Liver (tissue), 9 donors: ENCODE measurements around the gene CHTF8. TPM values are rescaled to one million over a fixed set of nuclear protein-coding genes. Genes with fewer than 3 reads are reported as not detected.

Source experiments
- DNase-seq: peaks from one replicate; pipeline ENCODE4 v3.0.0-alpha.2; 2017; ENCODE audit warnings: low spot score
- H3K27ac ChIP-seq, 2 donors: one replicate each; pipeline ENCODE4 v1.7.0; 2013; ENCODE audit warnings: inconsistent platforms in 2 of 2, low read length in 2 of 2, control low read depth in 1 of 2, low read depth in 1 of 2, mild to moderate bottlenecking in 1 of 2
- H3K27me3 ChIP-seq, 4 donors: one replicate each; pipeline versions ENCODE4 v1.6.1 to v1.7.0; 2013; ENCODE audit warnings: low read length in 3 of 4, inconsistent platforms in 1 of 4, mild to moderate bottlenecking in 1 of 4, moderate library complexity in 1 of 4; ENCODE audit not compliant: control insufficient read depth in 4 of 4, insufficient read depth in 4 of 4
- H3K36me3 ChIP-seq, 4 donors: one replicate each; pipeline versions ENCODE4 v1.6.1 to v1.7.0; 2013; ENCODE audit warnings: low read length in 3 of 4, mild to moderate bottlenecking in 3 of 4, low read depth in 1 of 4, moderate library complexity in 1 of 4; ENCODE audit not compliant: control insufficient read depth in 4 of 4, insufficient read depth in 3 of 4
- H3K4me1 ChIP-seq, 4 donors: one replicate each; pipeline versions ENCODE4 v1.6.1 to v1.7.0; 2013; ENCODE audit warnings: low read length in 3 of 4, mild to moderate bottlenecking in 3 of 4, moderate library complexity in 1 of 4; ENCODE audit not compliant: control insufficient read depth in 4 of 4, insufficient read depth in 4 of 4
- H3K4me3 ChIP-seq, 3 donors: one replicate each; pipeline versions ENCODE4 v1.6.1 to v1.7.0; 2013; ENCODE audit warnings: low read length in 3 of 3, control low read depth in 1 of 3, low read depth in 1 of 3, mild to moderate bottlenecking in 1 of 3
- H3K9ac ChIP-seq, 2 donors: one replicate each; pipeline ENCODE4 v1.7.0; 2013; ENCODE audit warnings: low read length in 2 of 2, mild to moderate bottlenecking in 2 of 2, moderate library complexity in 2 of 2, control low read depth in 1 of 2, low read depth in 1 of 2
- H3K9me3 ChIP-seq, 4 donors: one replicate each; pipeline versions ENCODE4 v1.6.1 to v1.7.0; 2013; ENCODE audit warnings: low read length in 3 of 4; ENCODE audit not compliant: control insufficient read depth in 4 of 4
- ATF3 ChIP-seq: IDR thresholded peaks from 2 replicates; pipeline ENCODE4 v1.6.1; 2016; ENCODE audit warnings: antibody characterized with exemption
- CTCF ChIP-seq: fragments of 150-350 bp; IDR thresholded peaks from 2 replicates; pipeline ENCODE4 v1.5.1; 2017; ENCODE audit warnings: improper control_type of control experiment, low read depth, low read length; ENCODE audit not compliant: missing input control
- EGR1 ChIP-seq, 2 donors: IDR thresholded peaks; 2 replicates each; pipeline ENCODE4 v1.6.1; 2016 to 2018; ENCODE audit warnings: antibody characterized with exemption in 2 of 2, low read depth in 2 of 2
- FOXA1 ChIP-seq: IDR thresholded peaks from 2 replicates; pipeline ENCODE4 v1.6.1; 2016; ENCODE audit warnings: antibody characterized with exemption
- FOXA2 ChIP-seq: IDR thresholded peaks from 2 replicates; pipeline ENCODE4 v1.6.1; 2016; ENCODE audit warnings: antibody characterized with exemption
- GABPA ChIP-seq, 2 donors: IDR thresholded peaks in 1 of 2; conservative IDR thresholded peaks in 1 of 2; 2 replicates each; pipeline ENCODE4 v1.6.1; 2016; ENCODE audit warnings: antibody characterized with exemption in 2 of 2, mild to moderate bottlenecking in 1 of 2, moderate library complexity in 1 of 2
- HNF4A ChIP-seq, 2 donors: conservative IDR thresholded peaks; 2 replicates each; pipeline ENCODE4 v1.6.1; 2016; ENCODE audit warnings: antibody characterized with exemption in 2 of 2, mild to moderate bottlenecking in 2 of 2
- HNF4G ChIP-seq: IDR thresholded peaks from 2 replicates; pipeline ENCODE4 v1.6.1; 2016; ENCODE audit warnings: antibody characterized with exemption
- JUND ChIP-seq, 2 donors: IDR thresholded peaks; 2 replicates each; pipeline ENCODE4 v1.6.1; 2016; ENCODE audit warnings: antibody characterized with exemption in 2 of 2
- MAX ChIP-seq: IDR thresholded peaks from 2 replicates; pipeline ENCODE4 v1.6.1; 2016; ENCODE audit warnings: antibody characterized with exemption
- NR2F2 ChIP-seq: IDR thresholded peaks from 2 replicates; pipeline ENCODE4 v1.6.1; 2016; ENCODE audit warnings: antibody characterized with exemption
- RAD21 ChIP-seq, 2 donors: IDR thresholded peaks; 2 replicates each; pipeline ENCODE4 v1.6.1; 2016; ENCODE audit warnings: antibody characterized with exemption in 2 of 2, mild to moderate bottlenecking in 2 of 2
- REST ChIP-seq: IDR thresholded peaks from 2 replicates; pipeline ENCODE4 v1.6.1; 2016; ENCODE audit warnings: antibody characterized with exemption, mild to moderate bottlenecking
- RXRA ChIP-seq, 2 donors: IDR thresholded peaks; 2 replicates each; pipeline ENCODE4 v1.6.1; 2017 to 2018; ENCODE audit warnings: antibody characterized with exemption in 2 of 2, mild to moderate bottlenecking in 1 of 2
- SP1 ChIP-seq: IDR thresholded peaks from 2 replicates; pipeline ENCODE4 v1.6.1; 2018; ENCODE audit warnings: antibody characterized with exemption, mild to moderate bottlenecking
- TAF1 ChIP-seq: conservative IDR thresholded peaks from 2 replicates; pipeline ENCODE4 v1.6.1; 2016; ENCODE audit warnings: antibody characterized with exemption, mild to moderate bottlenecking
- YY1 ChIP-seq: IDR thresholded peaks from 2 replicates; pipeline ENCODE4 v1.6.1; 2016; ENCODE audit warnings: antibody characterized with exemption, mild to moderate bottlenecking
- ZBTB33 ChIP-seq: IDR thresholded peaks from 2 replicates; pipeline ENCODE4 v1.6.1; 2016; ENCODE audit warnings: antibody characterized with exemption
- WGBS: extraction: QIAGEN DNeasy Blood & Tissue Kit; methylation state at CpG from one replicate; pipeline ENCODE4 v1.1.7; 2013; 5-methylcytosine and 5-hydroxymethylcytosine counted together
- polyA plus RNA-seq, 2 donors: library from polyadenylated mRNA; stranded (reverse) in 1 of 2; unstranded in 1 of 2; fragments of 200-250 nt in 1 of 2; fragments of >200 nt in 1 of 2; fragmentation: Nextera tagmentation in 1 of 2; extraction: Ambion mirVana in 1 of 2; gene quantifications; one replicate each; pipeline versions ENCODE4 v1.2.1 to v1.2.3, GENCODE V29; 2013 to 2015
- total RNA-seq, 2 donors: library from RNA; depleted of rRNA; stranded (reverse); fragments of >200 nt; gene quantifications; one replicate each; pipeline ENCODE4 v1.2.3, GENCODE V29; 2014
- donor health status: healthy.
- donor health status: healthy.
- donor health status: healthy.
- donor health status: healthy.
- donor health status: healthy.

Gene CHTF8
- total and polyA plus RNA-seq, 4 donors: 15.2 to 56.9 (median 51.6) TPM

- Histone ChIP-seq H3K27ac (no peak overlapping the region), H3K27me3 (no peaks in the 10 kb centered on the region), H3K4me1 (peaks cover 11 to 36% (median 17%) of the 10 kb centered on the region in 4 donors), H3K9ac (no peak overlapping the region), H3K4me3 (no peak overlapping the region), H3K36me3 (peaks cover 6 to 28% (median 9%) of the 10 kb centered on the region in 4 donors), H3K9me3 (no peaks in the 10 kb centered on the region)
- 91% methylated on average over 7 of the region's 7 CpGs for WGBS
- no peak for TF ChIP-seq NR2F2
- no peak for TF ChIP-seq YY1
- TF ChIP-seq FOXA1: no peak
- no peak for TF ChIP-seq HNF4G
- no peak for TF ChIP-seq GABPA (IDR thresholded peaks at IDR 0.05 in 1 of 2, conservative IDR thresholded peaks at IDR 0.05 in 1 of 2)
- TF ChIP-seq HNF4A (conservative IDR thresholded peaks at IDR 0.05): no peak
- no peak for TF ChIP-seq TAF1
- no peak for TF ChIP-seq FOXA2
- no peak for TF ChIP-seq JUND (IDR thresholded peaks at IDR 0.05)
- TF ChIP-seq RAD21 (IDR thresholded peaks at IDR 0.05): no peak
- TF ChIP-seq MAX: no peak
- no peak for TF ChIP-seq EGR1 (IDR thresholded peaks at IDR 0.05; ENCODE audit: low read depth in 2 of 2)
- TF ChIP-seq CTCF: no peak
- DNase-seq: no peak
These were observed 16.0 kb downstream of the CHTF8 start for GRCh38 chr16:69116256-69116875.

- H3K27ac ChIP-seq: no peak overlapping the region
- H3K9me3 ChIP-seq: no peaks in the 10 kb centered on the region
- no peak for DNase-seq
- no peaks in the 10 kb centered on the region for H3K27me3 ChIP-seq
- H3K9ac ChIP-seq: no peak overlapping the region
- WGBS: 86% methylated on average over 1 of the region's 1 CpG
- H3K4me1 ChIP-seq: peaks cover 11 to 36% (median 17%) of the 10 kb centered on the region in 4 donors
- TF ChIP-seq FOXA1: no peak
- no peak for TF ChIP-seq SP1
- no peak for TF ChIP-seq EGR1 (IDR thresholded peaks at IDR 0.05; ENCODE audit: low read depth in 2 of 2)
- TF ChIP-seq REST: no peak
- no peak for TF ChIP-seq NR2F2
- no peak for TF ChIP-seq RAD21 (IDR thresholded peaks at IDR 0.05)
- no peak for TF ChIP-seq ZBTB33
- TF ChIP-seq TAF1: no peak
- TF ChIP-seq JUND (IDR thresholded peaks at IDR 0.05): no peak
- no peak for TF ChIP-seq MAX
- TF ChIP-seq YY1: no peak
- TF ChIP-seq FOXA2: no peak
- TF ChIP-seq HNF4G: no peak
- TF ChIP-seq ATF3: no peak
- no peak for TF ChIP-seq GABPA (IDR thresholded peaks at IDR 0.05 in 1 of 2, conservative IDR thresholded peaks at IDR 0.05 in 1 of 2)
- TF ChIP-seq RXRA (IDR thresholded peaks at IDR 0.05): no peak
- no peak for TF ChIP-seq HNF4A (conservative IDR thresholded peaks at IDR 0.05)
- no peak for TF ChIP-seq CTCF
- peaks cover 4 to 24% (median 7%) of the 10 kb centered on the region in 4 donors for H3K36me3 ChIP-seq
- no peak overlapping the region for H3K4me3 ChIP-seq
These were observed 16.6 kb downstream of the CHTF8 start for GRCh38 chr16:69115837-69116236.
